ENCODE measurements around the gene RTKN.
"Not testable (repeated sequence)": the region's sequence is repeated elsewhere in the genome, so short reads cannot be mapped to it uniquely, and the experiment has no call there.

The RTKN gene

DNA sequence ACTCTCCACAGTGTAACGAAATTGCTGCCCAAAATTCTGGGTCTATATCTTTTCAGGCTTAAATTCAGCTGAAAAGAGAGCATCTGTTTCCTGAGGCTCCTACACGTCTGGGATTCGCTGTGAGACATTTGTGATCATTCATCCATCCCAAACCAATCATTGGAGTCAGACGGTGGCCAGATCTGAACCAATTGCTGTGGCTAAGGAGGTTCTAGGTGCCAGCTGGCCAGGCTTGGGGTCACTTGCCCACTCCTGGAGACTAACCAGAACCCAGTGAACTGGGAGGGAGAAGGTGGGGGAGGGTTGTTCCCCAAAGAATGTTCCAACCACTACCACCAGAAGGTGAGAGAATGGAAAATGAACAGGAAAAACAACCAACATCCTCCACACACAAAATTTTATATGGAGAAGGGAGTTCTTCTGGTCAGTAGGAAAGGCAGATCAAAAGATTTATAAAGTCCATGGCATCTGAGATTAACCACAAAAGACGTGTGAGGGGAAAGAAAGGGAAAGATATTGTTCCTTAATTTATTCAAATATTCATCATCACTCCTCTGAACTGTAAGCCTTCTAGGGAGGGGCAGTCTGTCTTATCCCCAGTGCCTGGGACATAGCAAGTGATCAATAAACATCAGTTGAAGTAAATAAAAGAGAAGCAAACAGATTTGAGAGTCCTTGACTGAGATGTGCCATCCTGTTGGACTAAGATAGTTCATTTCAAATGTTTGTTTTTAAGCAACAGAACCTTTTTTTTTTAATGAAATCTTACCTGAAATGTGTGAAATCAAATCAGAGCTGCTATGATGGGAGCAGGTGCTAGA lies 3.0 kb upstream of the RTKN start:
- POLR2A ChIA-PET, result no interaction called here
- CTCF ChIA-PET, result interaction anchor here (0.9 to 1.4 kb wide), 2 partner anchors 8 to 38 kb away, joined by 3 read pairs; partner anchors contain the start of genes CCDC142 and TTC31
- TF ChIP-seq, protein P1, sequence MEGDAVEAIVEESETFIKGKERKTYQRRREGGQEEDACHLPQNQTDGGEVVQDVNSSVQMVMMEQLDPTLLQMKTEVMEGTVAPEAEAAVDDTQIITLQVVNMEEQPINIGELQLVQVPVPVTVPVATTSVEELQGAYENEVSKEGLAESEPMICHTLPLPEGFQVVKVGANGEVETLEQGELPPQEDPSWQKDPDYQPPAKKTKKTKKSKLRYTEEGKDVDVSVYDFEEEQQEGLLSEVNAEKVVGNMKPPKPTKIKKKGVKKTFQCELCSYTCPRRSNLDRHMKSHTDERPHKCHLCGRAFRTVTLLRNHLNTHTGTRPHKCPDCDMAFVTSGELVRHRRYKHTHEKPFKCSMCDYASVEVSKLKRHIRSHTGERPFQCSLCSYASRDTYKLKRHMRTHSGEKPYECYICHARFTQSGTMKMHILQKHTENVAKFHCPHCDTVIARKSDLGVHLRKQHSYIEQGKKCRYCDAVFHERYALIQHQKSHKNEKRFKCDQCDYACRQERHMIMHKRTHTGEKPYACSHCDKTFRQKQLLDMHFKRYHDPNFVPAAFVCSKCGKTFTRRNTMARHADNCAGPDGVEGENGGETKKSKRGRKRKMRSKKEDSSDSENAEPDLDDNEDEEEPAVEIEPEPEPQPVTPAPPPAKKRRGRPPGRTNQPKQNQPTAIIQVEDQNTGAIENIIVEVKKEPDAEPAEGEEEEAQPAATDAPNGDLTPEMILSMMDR (IDR thresholded peaks at IDR 0.05; ENCODE audit: control extremely low read depth, extremely low read depth, low read depth, missing control alignments), result no peak
- DNase-seq (ENCODE audit: extremely low spot score), result no peak

DNA sequence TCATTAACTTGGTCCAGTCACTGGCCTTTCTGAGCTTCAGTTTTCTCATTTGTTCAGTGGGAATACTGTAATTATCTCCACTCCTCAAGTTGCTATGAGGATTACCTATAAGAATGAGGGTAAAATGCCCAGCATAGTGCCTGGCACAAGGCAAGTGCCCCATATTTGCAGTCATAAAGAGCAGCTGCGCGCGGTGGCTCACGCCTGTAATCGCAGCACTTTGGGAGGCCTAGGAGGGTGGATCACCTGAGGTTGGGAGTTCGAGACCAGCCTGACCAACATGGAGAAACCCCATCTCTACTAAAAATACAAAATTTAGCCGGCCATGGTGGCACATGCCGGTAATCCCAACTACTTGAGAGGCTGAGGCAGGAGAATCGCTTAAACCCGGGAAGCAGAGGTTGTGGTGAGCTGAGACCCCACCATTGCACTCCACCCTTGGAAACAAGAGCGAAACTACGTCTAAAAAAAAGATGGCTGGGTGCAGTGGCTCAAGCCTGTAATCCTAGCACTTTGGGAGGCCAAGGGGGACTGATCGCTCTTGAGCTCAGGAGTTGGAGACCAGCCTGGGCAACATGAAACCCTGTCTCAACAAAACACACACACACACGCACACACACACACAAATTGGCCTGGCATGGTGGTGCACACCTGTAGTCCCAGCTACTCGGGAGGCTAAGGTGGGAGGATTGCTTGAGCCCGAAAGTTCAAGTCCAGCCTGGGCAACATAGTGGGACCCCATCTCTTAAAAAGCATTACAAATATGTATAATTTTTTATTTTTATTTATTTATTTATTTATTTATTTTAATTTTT lies 953 bp upstream of the RTKN start:
- POLR2A ChIA-PET, result interaction anchor here (1.1 kb wide), 1 partner anchor 15 kb away, joined by 3 read pairs; the partner anchor contains the start of gene WBP1
- DNase-seq (ENCODE audit: extremely low spot score), result not testable (repeated sequence)
- CTCF ChIA-PET, result interaction anchor here (1.2 to 1.8 kb wide), 2 partner anchors 10 to 12 kb away, joined by 5 to 7 read pairs; partner anchors contain the start of gene INO80B

DNA sequence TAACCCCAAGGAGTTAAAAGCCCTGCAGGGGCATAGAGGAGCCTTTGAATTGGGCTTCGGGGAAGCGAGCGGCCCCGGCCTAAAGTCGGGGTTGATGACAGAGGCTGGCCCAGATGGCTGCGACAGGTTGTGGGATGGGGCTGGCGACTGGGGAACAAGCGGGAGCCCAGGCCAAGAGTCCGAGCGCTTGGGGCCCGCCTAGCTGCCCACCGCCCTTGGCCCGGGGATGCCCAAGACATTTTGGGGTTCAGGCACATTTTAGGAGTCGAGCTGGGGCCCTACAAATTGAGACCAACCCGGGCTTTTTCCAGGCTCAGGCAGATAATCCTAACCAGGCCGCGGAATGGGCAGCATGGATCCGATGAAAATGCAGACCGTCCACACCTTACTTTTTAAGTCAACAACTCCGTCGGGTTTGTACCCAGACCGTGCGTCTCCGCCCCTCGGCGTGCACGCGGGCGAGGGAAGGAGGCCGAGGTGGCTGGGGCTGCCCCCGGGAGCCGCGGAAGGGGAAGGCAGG lies 507 bp downstream of the RTKN start:
- ChIA-PET CTCF (interaction anchor here (1.4 to 2.5 kb wide), 4 partner anchors 12 to 294 kb away, joined by 3 to 16 read pairs (median 6); partner anchors contain the start of gene INO80B), POLR2A (interaction anchor here (1.0 to 1.4 kb wide), 3 partner anchors 9 to 17 kb away, joined by 3 to 7 read pairs (median 6); partner anchors contain the start of genes INO80B and WBP1)
- no peak for DNase-seq (ENCODE audit: extremely low spot score)
- TF ChIP-seq, protein P1 (IDR thresholded peaks at IDR 0.05; ENCODE audit: control extremely low read depth, extremely low read depth, low read depth, missing control alignments), result no peak

DNA sequence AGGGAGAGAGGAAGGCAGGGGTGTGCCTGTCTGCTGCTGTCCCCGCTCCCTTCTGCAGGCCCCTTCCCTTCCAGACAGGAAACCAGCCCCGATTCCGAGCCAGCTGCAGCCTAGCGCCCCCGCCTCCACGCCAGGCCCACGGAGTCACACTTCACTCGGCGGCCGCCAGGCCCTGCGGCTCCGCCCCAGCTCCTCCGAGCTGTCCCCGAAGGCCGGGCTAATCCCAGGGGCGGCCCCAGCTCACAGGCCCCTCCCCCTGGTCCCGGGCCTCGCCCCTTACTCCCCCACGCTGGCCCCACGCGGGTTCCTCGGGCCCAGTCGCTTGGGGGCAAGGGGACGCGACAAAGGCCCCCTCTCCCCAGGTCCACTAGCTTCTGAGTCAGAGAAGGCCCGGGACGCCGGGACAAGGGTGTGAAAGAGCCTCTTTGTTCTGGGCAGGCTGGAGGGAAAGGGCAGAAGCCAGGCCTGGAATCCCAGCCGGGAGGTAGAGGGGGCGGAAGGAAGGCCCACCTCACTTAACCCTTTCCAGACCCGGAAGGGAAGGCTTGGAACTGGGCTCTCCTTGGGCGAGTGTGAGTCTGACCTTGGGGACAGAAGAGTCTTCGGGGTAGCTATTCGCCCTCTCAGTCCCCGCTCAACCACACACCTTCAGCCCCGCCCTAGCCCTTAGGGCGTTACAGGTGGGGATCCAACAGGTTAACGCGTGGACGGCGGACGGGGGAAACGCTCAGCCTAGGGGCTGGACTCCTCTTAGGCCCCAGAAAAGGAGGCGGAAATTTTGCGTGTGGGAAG lies 1.2 kb downstream of the RTKN start:
- POLR2A ChIA-PET, result interaction anchor here (1.0 to 1.4 kb wide), 3 partner anchors 10 to 18 kb away, joined by 3 to 7 read pairs (median 6); partner anchors contain the start of genes INO80B and WBP1
- DNase-seq (ENCODE audit: extremely low spot score), result peak; percentile 97
- TF ChIP-seq, protein P1 (IDR thresholded peaks at IDR 0.05; ENCODE audit: control extremely low read depth, extremely low read depth, low read depth, missing control alignments), result peak; percentile 32
- CTCF ChIA-PET, result interaction anchor here (0.7 to 2.5 kb wide), 10 partner anchors 12 to 616 kb away, joined by 3 to 16 read pairs (median 4); partner anchors contain the start of gene INO80B

DNA sequence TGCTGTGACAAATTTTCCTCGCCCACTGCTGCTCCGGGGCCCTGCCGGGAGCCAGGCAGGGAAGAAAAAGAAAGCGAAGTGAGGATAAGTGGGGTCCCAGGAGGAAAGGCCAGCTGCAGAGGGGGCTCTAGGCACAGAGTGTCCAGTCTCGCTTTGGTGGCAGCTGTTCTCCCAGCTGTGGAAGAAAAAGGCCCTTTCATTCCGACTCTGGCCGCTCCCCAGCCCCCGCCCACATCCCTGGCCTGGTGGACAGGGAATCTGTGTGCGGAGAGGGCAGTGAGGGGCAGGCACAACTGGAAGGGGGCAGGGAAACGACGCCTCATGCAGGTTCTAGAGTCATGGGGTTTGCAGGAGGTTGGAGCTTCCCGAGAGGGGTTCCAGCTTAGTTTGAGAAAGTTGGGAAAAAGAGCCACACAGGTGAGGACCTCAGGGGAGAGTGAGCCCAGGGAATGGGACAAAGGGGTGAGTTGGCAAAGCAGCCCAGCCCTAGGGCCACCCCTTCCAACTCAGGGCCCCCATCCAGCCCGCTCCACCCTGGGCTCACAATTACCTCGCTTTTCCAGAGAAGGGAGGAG lies 1.8 kb downstream of the RTKN start:
- ChIA-PET POLR2A (interaction anchor here (1.3 to 1.4 kb wide), 2 partner anchors 15 to 18 kb away, joined by 6 to 7 read pairs; partner anchors contain the start of genes INO80B and WBP1), CTCF (interaction anchor here (0.7 to 2.5 kb wide), 9 partner anchors 11 to 616 kb away, joined by 3 to 16 read pairs (median 4); partner anchors contain the start of gene INO80B)
- TF ChIP-seq, protein P1 (IDR thresholded peaks at IDR 0.05; ENCODE audit: control extremely low read depth, extremely low read depth, low read depth, missing control alignments), result no peak
- DNase-seq (ENCODE audit: extremely low spot score), result no peak

DNA sequence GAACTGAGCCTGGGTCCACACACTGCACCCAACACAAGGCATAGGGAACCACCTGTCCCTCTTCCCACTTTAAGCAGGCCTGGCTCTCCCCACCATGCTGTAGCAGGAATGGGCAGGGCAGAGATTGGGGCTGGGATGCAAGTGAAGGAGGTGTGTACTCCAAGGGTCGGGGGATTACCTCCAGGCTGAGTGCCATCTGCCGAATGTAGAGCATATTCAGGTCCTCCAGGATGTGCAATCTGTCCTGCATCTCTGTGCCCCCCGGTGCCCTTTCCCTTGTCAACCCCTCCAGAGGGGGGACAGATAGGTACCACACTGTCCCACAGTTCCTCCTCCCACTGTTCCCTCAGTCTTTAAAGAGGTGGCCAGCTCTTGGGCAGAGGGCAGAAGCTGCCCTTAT lies 2.4 kb downstream of the RTKN start:
- DNase-seq (ENCODE audit: extremely low spot score), result no peak
- POLR2A ChIA-PET, result no interaction called here
- TF ChIP-seq, protein P1 (IDR thresholded peaks at IDR 0.05; ENCODE audit: control extremely low read depth, extremely low read depth, low read depth, missing control alignments), result no peak
- CTCF ChIA-PET, result interaction anchor here (1.0 to 2.5 kb wide), 8 partner anchors 11 to 615 kb away, joined by 3 to 16 read pairs (median 4); partner anchors contain the start of gene INO80B

All from GM10248 (cell line).